Activated B cell treated with CpG ODN at 0.5 μM for 24 hours (primary cell): ENCODE data around the gene CCNE1. TPM values are rescaled to one million over a fixed set of nuclear protein-coding genes. Genes with fewer than 3 reads are reported as not detected.
A peak's percentile ranks its signal among the peaks of the same experiment; 100 is the strongest.

Experiments
- ATAC-seq: fragments of 200-7000 bp; cut with Tn5 transposase; one replicate; pipeline ENCODE4 v1.10.0; 2021; ENCODE audit warnings: low read depth, mild to moderate bottlenecking, moderate library complexity
- CTCF ChIA-PET: fragments of 350-600 bp; sonication (Branson Sonifier 250); formaldehyde crosslinking; loops from one replicate; lab custom pipeline; 2021; ENCODE audit warnings: antibody characterized with exemption; lab: Charles Lee
- POLR2A ChIA-PET: fragments of 350-600 bp; sonication (Branson Sonifier 250); formaldehyde crosslinking; loops from one replicate; lab custom pipeline; 2021; ENCODE audit warnings: antibody characterized with exemption; lab: Charles Lee
- DNase-seq: peaks from one replicate; pipeline ENCODE4 v3.0.0; 2022
- H3K27ac Mint-ChIP-seq: one replicate; pipeline ENCODE4 v1.8.0; 2020; ENCODE audit warnings: mixed read lengths
- H3K27me3 Mint-ChIP-seq: one replicate; pipeline ENCODE4 v1.8.0; 2021; ENCODE audit warnings: mixed read lengths
- H3K36me3 Mint-ChIP-seq: one replicate; pipeline ENCODE4 v1.8.0; 2021; ENCODE audit warnings: low read depth, mixed read lengths
- H3K4me1 Mint-ChIP-seq: one replicate; pipeline ENCODE4 v1.8.0; 2021; ENCODE audit warnings: mixed read lengths
- H3K4me3 Mint-ChIP-seq: one replicate; pipeline ENCODE4 v1.8.0; 2020; ENCODE audit warnings: mild to moderate bottlenecking, mixed read lengths
- H3K9me3 Mint-ChIP-seq: one replicate; pipeline ENCODE4 v1.8.0; 2020; ENCODE audit warnings: mixed read lengths
- intact Hi-C: fragments of 100-400 bp; cut with micrococcal nuclease; formaldehyde crosslinking; loops from one replicate; pipeline ENCODE4 v1.15.1; 2024
- total RNA-seq: library from RNA; stranded (reverse); gene quantifications from 2 replicates; pipeline ENCODE4 v1.2.3, GENCODE V29; 2022
- TF ChIP-seq, protein P1 (sequence below): fragments of 200-600 bp; IDR thresholded peaks from one replicate; pipeline ENCODE4 v1.8.0; 2022; ENCODE audit warnings: antibody characterized with exemption, mild to moderate bottlenecking

Gene CCNE1
- total RNA-seq, 1 donor from 2014 or later: 4.1 TPM

GRCh38 chr19:29842471-29843179, 30.8 kb downstream of the CCNE1 start:
- POLR2A ChIA-PET: interaction anchor here (0.5 to 3.1 kb wide), 2 partner anchors 158 to 237 kb away, joined by 4 to 23 read pairs; partner anchors contain the start of gene POP4
- H3K27ac Mint-ChIP-seq: no peak overlapping the region
- CTCF ChIA-PET: no interaction called here
- ATAC-seq (no peak), DNase-seq (no peak)
- H3K36me3 Mint-ChIP-seq: no peaks in the 10 kb centered on the region
- H3K9me3 Mint-ChIP-seq: no peaks in the 10 kb centered on the region
- intact Hi-C loops: no loop called here
- peaks cover 19% of the 10 kb centered on the region for H3K4me1 Mint-ChIP-seq
- TF ChIP-seq, protein P1, sequence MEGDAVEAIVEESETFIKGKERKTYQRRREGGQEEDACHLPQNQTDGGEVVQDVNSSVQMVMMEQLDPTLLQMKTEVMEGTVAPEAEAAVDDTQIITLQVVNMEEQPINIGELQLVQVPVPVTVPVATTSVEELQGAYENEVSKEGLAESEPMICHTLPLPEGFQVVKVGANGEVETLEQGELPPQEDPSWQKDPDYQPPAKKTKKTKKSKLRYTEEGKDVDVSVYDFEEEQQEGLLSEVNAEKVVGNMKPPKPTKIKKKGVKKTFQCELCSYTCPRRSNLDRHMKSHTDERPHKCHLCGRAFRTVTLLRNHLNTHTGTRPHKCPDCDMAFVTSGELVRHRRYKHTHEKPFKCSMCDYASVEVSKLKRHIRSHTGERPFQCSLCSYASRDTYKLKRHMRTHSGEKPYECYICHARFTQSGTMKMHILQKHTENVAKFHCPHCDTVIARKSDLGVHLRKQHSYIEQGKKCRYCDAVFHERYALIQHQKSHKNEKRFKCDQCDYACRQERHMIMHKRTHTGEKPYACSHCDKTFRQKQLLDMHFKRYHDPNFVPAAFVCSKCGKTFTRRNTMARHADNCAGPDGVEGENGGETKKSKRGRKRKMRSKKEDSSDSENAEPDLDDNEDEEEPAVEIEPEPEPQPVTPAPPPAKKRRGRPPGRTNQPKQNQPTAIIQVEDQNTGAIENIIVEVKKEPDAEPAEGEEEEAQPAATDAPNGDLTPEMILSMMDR: no peak
- H3K4me3 Mint-ChIP-seq: no peak overlapping the region
- peaks cover 7% of the 10 kb centered on the region for H3K27me3 Mint-ChIP-seq

DNA sequence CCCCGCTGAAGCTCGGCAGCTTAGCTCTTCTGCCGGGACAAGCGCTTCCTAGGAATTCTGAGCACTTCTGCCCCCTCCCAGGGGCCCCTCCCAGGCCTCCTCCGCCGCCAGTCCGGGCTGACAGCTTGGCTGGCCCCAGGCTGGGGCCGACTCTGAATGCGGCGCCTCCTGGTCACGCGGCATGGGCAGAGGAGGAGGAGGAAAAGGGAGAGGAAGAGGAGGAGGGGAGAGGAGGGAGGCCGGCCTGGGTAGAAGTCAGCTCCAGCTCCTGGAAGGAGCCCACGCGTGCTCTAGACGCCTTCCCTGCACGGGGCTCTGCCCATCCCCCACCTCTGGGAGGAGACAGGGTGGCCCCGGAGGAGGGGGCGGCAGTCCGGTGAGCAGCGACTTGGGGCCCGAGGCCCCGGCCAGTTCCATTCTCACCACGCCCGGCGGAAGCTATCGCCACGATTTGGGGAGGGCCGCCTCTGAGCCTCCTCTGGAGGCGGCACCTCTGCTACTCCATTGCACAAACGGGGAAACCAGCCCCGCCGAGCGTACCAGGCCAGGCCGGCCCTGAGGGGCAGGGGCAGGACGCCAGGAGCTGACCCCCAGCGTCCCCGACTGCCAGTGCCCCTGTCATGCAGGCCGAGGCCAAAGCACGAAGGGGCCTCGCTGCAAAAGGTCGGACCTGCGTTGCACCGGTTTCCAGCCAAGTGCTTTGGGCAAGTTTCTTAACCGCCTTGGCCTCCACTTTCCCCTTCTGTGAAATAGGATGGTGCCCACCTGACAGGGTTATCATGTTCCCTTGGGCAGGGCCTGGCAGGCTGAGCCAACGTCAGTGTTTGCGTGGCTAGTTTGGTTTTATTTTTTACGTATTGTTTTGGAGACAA, 31.6 kb downstream of the CCNE1 start:
- Mint-ChIP-seq H3K9me3 (no peaks in the 10 kb centered on the region), H3K4me1 (peaks cover 14% of the 10 kb centered on the region), H3K4me3 (peak overlapping the region; percentile 80), H3K27me3 (peaks cover 9% of the 10 kb centered on the region), H3K36me3 (no peaks in the 10 kb centered on the region), H3K27ac (peak overlapping the region; percentile 30)
- ChIA-PET CTCF (interaction anchor here (1.0 kb wide), 1 partner anchor 14 kb away, joined by 3 read pairs; no protein-coding TSS in a partner anchor), POLR2A (interaction anchor here (0.5 to 3.1 kb wide), 3 partner anchors 98 to 237 kb away, joined by 3 to 23 read pairs (median 4); partner anchors contain the start of genes POP4 and URI1)
- intact Hi-C loops: loop anchor here (1.0 to 2.0 kb wide), 3 partner anchors 29 to 128 kb away; partner anchors contain the start of genes C19orf12 and URI1
- TF ChIP-seq, protein P1: no peak
- ATAC-seq (no peak), DNase-seq (no peak)

- ChIA-PET CTCF (interaction anchor here (0.7 kb wide), 1 partner anchor 28 kb away, joined by 3 read pairs; no protein-coding TSS in a partner anchor), POLR2A (interaction anchor here (0.5 to 3.1 kb wide), 8 partner anchors 14 to 239 kb away, joined by 3 to 23 read pairs (median 5); partner anchors contain the start of genes POP4 and URI1)
- Mint-ChIP-seq H3K4me1 (peaks cover 12% of the 10 kb centered on the region), H3K36me3 (no peaks in the 10 kb centered on the region), H3K27ac (peak overlapping the region; percentile 68), H3K4me3 (peak overlapping the region; percentile 86), H3K27me3 (peaks cover 9% of the 10 kb centered on the region), H3K9me3 (no peaks in the 10 kb centered on the region)
- TF ChIP-seq, protein P1: no peak
- DNase-seq (peak; percentile 94), ATAC-seq (peak; percentile 80)
- intact Hi-C loops: loop anchor here (1.0 to 2.0 kb wide), 7 partner anchors 28 to 239 kb away; partner anchors contain the start of genes C19orf12, CCNE1, PLEKHF1 and POP4
Observed at GRCh38 chr19:29844891-29845573, 33.2 kb downstream of the CCNE1 start.

GRCh38 chr19:29845574-29846176, 33.9 kb downstream of the CCNE1 start:
- peaks cover 12% of the 10 kb centered on the region for H3K4me1 Mint-ChIP-seq
- no peaks in the 10 kb centered on the region for H3K36me3 Mint-ChIP-seq
- H3K9me3 Mint-ChIP-seq: no peaks in the 10 kb centered on the region
- intact Hi-C loops: loop anchor here (1.0 to 2.0 kb wide), 5 partner anchors 27 to 239 kb away; partner anchors contain the start of genes CCNE1, PLEKHF1 and POP4
- ChIA-PET POLR2A (interaction anchor here (1.9 to 3.1 kb wide), 2 partner anchors 129 to 240 kb away, joined by 5 to 23 read pairs; partner anchors contain the start of gene POP4), CTCF (interaction anchor here (0.7 kb wide), 1 partner anchor 27 kb away, joined by 3 read pairs; no protein-coding TSS in a partner anchor)
- ATAC-seq: no peak
- H3K27me3 Mint-ChIP-seq: peaks cover 5% of the 10 kb centered on the region
- TF ChIP-seq, protein P1: no peak
- peak overlapping the region; percentile 86 for H3K4me3 Mint-ChIP-seq
- H3K27ac Mint-ChIP-seq: peak overlapping the region; percentile 53
- DNase-seq: no peak
